Measurements from ENCODE around the gene MPPED1. TPM values are rescaled to one million over a fixed set of nuclear protein-coding genes. Genes with fewer than 3 reads are reported as not detected.

MPPED1 gene
- total RNA-seq, 4 donors from 2014 or later, result 0.29 to 6.8 (median 0.80) TPM; not detected in 1

- H3K4me3 ChIP-seq (ENCODE audit: low read depth, poor library complexity, severe bottlenecking), result no peak overlapping the region
- 14% methylated on average over 8 of the region's 8 CpGs for WGBS, 2 donors
- intact Hi-C loops (cut with DNase I; ENCODE audit: low total_unique reads), result no loop called here
- TF ChIP-seq POLR2A (IDR thresholded peaks at IDR 0.05), result no peak
- TF ChIP-seq CTCF (IDR thresholded peaks at IDR 0.05), result no peak
- no peak for DNase-seq (ENCODE audit: low spot score in 2 of 2)
Measured at GRCh38 chr22:43431808-43432554, 20.2 kb downstream of the MPPED1 start.

- no peak overlapping the region for H3K4me3 ChIP-seq (ENCODE audit: low read depth, poor library complexity, severe bottlenecking)
- no peak for DNase-seq (ENCODE audit: low spot score in 2 of 2)
- intact Hi-C loops (cut with DNase I; ENCODE audit: low total_unique reads), result no loop called here
- 72 to 77% methylated on average over 5 of the region's 5 CpGs for WGBS, 2 donors
- TF ChIP-seq POLR2A (IDR thresholded peaks at IDR 0.05) (no peak), CTCF (IDR thresholded peaks at IDR 0.05) (no peak)
Measured at GRCh38 chr22:43432883-43433415, 21.1 kb downstream of the MPPED1 start.

- no peak for TF ChIP-seq CTCF (IDR thresholded peaks at IDR 0.05)
- TF ChIP-seq POLR2A (IDR thresholded peaks at IDR 0.05), result no peak
- intact Hi-C loops (cut with DNase I; ENCODE audit: low total_unique reads), result no loop called here
- DNase-seq (ENCODE audit: low spot score in 2 of 2), result no peak
- WGBS, 2 donors, result 66 to 75% methylated on average over 35 of the region's 35 CpGs
- no peak overlapping the region for H3K4me3 ChIP-seq (ENCODE audit: low read depth, poor library complexity, severe bottlenecking)
Measured at GRCh38 chr22:43433451-43434274, 21.8 kb downstream of the MPPED1 start.

- TF ChIP-seq CTCF (IDR thresholded peaks at IDR 0.05) (no peak), POLR2A (IDR thresholded peaks at IDR 0.05) (no peak)
- no peak overlapping the region for H3K4me3 ChIP-seq (ENCODE audit: low read depth, poor library complexity, severe bottlenecking)
- WGBS, 2 donors, result 82 to 83% methylated on average over 25 of the region's 25 CpGs
- intact Hi-C loops (cut with DNase I; ENCODE audit: low total_unique reads), result no loop called here
- DNase-seq (ENCODE audit: low spot score in 2 of 2), result no peak
Measured at GRCh38 chr22:43434275-43434927, 22.6 kb downstream of the MPPED1 start.

- no peak for DNase-seq (ENCODE audit: low spot score in 2 of 2)
- TF ChIP-seq POLR2A (IDR thresholded peaks at IDR 0.05) (no peak), CTCF (IDR thresholded peaks at IDR 0.05) (no peak)
- 83 to 92% methylated on average over 24 to 26 of the region's 26 CpGs for WGBS, 2 donors
- intact Hi-C loops (cut with DNase I; ENCODE audit: low total_unique reads), result no loop called here
- H3K4me3 ChIP-seq (ENCODE audit: low read depth, poor library complexity, severe bottlenecking), result no peak overlapping the region
Measured at GRCh38 chr22:43434928-43435311, 23.1 kb downstream of the MPPED1 start.
